Measurements from ENCODE around the gene RASSF7.

Gene RASSF7

GRCh38 chr11:532986-533585 is 27.7 kb upstream of the RASSF7 start:
- no peak for DNase-seq

- no peak for DNase-seq
Measured at GRCh38 chr11:533586-534395, 27.0 kb upstream of the RASSF7 start.

- peak; percentile 30 for DNase-seq
Measured at GRCh38 chr11:534396-535209, 26.2 kb upstream of the RASSF7 start.

- DNase-seq: no peak
Measured at GRCh38 chr11:535210-535518, 25.6 kb upstream of the RASSF7 start.

- peak; percentile 96 for DNase-seq
Measured at GRCh38 chr11:535519-536454, 25.0 kb upstream of the RASSF7 start, which contains the start of gene HRAS. TSS of gene HRAS (minus strand) at chr11:535576.

- peak; percentile 96 for DNase-seq
Measured at GRCh38 chr11:536841-537621, 23.7 kb upstream of the RASSF7 start, which contains the start of gene LRRC56. TSS of gene LRRC56 (plus strand) at chr11:537527. CDS start at chr11:540685, 3,158 bp downstream.

GRCh38 chr11:537622-538430 is 22.9 kb upstream of the RASSF7 start:
- no peak for DNase-seq

GRCh38 chr11:538431-539051 is 22.2 kb upstream of the RASSF7 start:
- no peak for DNase-seq

- no peak for DNase-seq
Measured at GRCh38 chr11:539971-540481, 20.7 kb upstream of the RASSF7 start.

GRCh38 chr11:540583-541432 is 20.0 kb upstream of the RASSF7 start:
- no peak for DNase-seq

GRCh38 chr11:541433-541885 is 19.3 kb upstream of the RASSF7 start:
- DNase-seq: no peak

- no peak for DNase-seq
Measured at GRCh38 chr11:544817-545166, 16.0 kb upstream of the RASSF7 start.

GRCh38 chr11:545171-545570 is 15.6 kb upstream of the RASSF7 start:
- DNase-seq: no peak

- no peak for DNase-seq
Measured at GRCh38 chr11:548700-549603, 11.8 kb upstream of the RASSF7 start.

GRCh38 chr11:550021-550745 is 10.6 kb upstream of the RASSF7 start:
- no peak for DNase-seq

GRCh38 chr11:550746-551085 is 10.1 kb upstream of the RASSF7 start:
- DNase-seq: no peak

GRCh38 chr11:551131-551530 is 9.6 kb upstream of the RASSF7 start:
- DNase-seq: no peak
